Epidermal melanocyte (primary cell): ENCODE data around the gene ARID2.
A peak's percentile ranks its signal among the peaks of the same experiment; 100 is the strongest.

ENCODE experiments used
- DNase-seq: peaks from one replicate; pipeline ENCODE4 v3.0.0; 2011; ENCODE audit warnings: low spot score; ENCODE audit not compliant: insufficient read length

Gene ARID2

DNA sequence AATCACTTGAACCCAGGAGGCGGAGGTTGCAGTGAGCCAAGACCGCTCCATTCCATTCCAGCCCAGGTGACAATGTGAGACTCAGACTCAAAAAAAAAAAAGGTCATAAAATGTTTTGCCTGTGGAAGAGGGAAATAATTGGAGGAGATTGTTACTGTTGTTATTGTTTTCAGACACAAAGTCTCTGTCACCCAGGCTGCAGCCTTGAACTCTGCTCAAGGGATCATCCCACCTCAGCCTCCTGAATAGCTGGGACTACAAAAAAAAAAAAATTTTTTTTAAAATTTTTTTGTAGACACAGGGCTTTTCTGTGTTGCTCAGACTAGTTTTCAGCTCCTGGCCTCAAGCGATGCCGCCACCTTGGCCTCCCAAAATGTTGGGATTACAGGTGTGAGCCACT, 33.9 kb downstream of the ARID2 start:
- no peak for DNase-seq

DNA sequence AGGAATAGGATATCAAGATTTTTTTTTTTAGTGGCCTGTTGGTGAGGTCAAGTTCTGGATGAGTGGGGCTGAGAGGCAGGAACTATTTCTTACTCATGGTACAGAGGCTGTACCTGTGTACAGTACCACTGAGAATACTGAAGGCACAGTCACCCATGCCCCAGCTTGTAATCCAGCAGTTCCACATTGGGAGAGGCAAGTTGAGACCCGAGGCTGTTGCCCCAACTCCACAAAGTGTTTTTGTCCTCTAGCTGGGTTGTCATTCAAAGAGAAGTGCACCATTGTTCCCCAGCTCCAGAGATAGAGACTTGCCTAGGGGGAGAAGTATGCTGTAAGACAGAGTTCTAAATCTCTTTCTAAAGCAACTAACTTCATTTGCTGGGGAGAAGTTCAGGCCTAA, 38.7 kb downstream of the ARID2 start:
- DNase-seq = peak; percentile 33

DNA sequence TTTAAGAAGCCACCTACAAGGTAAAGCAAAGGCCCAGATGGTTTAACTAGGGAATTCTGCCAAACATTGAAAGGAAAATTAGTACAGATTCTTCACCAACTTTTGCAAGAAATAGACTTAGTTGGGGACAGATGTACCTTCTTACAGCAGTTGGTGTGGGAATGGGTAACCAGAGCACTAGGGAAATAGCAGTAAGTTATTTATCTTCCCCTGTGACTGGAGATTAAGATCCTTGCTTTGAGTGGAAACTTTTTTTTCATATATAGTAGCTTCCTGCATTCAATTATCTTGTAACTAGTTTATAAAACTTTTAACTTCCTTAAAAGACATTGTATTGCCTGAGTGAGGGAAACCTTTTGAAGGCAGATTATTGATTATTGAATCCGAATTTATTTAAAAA, 44.2 kb downstream of the ARID2 start:
- no peak for DNase-seq

DNA sequence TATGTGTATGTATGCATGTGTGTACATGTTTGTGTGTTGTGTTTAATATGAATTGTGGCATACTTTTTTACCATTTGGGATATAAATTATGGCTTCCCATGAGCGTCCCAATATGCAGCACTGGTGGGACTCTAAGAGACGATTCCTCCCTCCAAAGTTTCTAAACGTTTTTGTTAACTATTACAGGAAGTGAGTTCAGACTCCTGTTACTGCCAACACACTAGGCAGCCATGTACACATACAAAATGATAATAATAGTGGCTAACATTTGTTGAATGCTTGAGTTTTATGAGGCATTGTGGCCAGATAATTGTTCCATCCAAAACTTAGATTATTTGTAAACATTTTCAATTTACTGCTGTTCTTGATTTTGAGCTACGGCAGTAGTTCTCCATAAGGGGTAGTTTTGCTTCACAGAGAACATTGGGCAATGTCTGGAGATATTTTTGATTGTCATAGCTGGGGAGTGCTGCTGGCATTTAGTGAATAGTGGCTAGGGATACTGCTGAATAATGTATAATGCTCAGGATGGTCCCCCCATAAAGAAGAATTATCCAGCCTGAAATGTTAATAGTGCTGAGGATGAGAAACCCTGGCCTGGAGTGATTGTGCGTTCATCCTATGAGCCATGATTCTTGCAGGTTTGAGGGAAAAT, 45.1 kb downstream of the ARID2 start:
- DNase-seq = no peak

DNA sequence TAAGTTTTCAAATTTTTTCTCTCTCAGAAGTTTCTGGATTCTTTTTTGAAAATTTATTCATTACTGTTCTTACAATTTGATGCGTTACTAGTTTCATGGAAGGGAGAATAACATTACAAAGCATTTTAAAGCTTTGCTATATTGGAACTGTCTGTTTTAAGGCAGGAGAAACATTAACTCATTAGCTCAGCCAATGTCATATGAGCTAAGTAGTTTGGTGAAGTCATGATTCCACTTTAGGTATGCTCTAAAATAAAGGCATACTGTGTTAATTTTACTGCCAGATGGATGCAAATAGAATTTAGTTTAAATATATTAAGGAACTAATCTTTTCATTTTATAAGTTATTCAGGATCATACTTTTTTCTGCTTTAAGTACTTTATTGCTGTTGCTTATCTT, 46.0 kb downstream of the ARID2 start:
- DNase-seq = no peak

DNA sequence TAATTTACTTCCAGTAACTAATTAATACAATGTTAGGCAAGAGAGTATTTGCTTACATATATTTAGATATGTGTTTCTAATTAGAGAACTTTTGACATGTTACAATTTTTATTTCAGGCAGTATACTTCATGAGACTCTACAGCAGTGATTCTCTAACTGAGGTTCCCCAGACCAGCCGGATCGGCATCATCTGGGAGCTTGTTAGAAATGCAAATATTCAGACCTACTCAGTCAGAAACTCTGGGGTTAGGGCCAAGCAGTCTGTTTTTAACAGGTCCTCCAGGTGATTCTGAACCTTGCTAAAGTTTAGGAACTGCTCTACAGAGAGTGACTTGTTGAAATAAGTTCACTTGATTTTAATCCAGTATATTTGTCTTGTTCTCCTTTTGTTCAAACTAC, 46.5 kb downstream of the ARID2 start:
- DNase-seq = no peak

DNA sequence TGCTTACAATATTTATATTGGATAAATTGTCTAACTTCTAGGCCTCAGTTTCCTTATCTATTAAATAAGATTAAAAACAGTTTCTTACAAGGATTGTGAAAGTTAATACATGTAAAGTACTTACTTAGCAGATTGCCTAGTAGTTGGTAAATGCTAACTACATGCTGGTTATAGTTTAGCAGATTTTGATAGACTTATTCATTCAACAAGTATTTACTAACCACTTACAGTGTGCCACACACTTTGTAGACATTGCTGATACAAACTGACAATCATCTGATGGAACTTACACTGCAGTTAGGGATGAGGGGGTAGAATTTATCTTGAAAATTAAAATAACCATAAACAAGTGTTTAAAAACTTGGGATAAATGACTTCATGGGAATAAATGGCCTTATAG, 50.4 kb downstream of the ARID2 start:
- DNase-seq = no peak

DNA sequence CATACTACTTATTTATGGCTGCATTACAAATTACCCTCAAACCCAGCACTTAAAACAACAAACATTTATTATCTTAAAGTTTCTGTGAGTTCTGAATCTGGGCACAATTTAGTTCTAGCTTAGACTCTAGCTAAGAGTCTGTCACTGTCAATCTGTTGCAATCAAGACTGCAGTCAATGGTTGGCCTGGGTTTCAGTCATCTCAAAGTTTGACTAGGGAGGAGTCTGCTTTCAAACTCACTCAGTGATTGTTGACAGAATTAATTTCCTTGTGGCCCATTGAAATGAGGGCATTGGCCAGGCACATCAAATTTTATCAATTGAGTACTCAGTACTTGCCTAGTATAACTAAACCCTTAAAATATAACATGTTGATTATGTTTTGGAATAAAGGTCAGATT, 51.6 kb downstream of the ARID2 start:
- DNase-seq = no peak

DNA sequence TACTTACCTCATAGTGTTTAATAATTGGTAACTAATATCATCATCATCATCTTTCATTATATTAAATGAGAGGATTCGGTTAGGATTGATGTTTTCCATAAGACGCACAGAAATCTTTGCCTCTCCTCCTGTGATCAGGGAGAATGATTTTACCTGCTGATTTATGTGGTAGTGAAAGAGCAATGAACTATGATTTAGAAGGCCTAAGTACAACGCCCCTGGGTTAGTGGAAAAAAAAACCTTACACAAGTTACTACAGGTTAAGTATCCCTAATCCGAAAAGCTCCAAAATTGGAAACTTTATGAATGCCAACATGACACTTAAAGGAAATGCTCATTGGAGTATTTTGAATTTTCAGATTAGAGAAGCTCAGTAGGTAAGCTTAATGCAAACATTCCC, 55.8 kb downstream of the ARID2 start:
- no peak for DNase-seq

DNA sequence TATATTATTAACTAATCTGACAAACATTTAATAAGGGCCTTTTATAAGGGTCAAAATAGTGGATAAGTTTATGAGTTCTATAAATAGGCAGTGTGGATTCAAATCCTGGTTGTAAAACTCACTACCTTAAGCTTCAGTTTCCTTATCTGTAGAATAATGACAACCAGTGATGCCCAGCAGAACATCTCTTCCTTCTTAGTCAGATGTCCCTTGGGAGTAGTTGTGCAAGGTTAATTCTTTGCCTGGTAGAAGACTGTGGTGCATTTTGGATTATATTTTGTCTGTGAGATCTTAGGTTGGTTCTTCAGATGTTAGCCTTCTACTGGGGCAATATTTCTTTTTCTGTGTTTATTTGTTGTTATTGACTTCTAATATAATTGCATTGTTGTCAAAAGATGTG, 59.5 kb downstream of the ARID2 start:
- DNase-seq = no peak

DNA sequence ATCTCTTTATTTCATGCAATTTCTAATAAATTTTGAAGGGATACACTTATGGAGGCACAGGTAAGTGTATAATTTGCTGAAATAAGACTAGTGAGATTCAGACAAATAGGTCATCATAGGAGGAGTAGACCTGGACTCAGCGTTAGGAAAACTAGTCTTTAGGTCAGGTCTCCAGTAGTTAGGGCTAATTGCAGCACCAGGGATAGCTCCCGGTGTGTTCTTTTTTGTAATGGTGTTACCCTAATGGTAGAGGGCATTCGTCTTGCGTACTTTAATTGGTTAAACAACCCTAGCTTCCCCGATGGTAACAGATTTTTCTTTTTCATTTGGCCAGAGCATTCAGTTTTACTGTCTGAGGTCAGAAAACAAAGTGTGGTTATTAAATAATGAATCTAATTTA, 64.9 kb downstream of the ARID2 start:
- no peak for DNase-seq

DNA sequence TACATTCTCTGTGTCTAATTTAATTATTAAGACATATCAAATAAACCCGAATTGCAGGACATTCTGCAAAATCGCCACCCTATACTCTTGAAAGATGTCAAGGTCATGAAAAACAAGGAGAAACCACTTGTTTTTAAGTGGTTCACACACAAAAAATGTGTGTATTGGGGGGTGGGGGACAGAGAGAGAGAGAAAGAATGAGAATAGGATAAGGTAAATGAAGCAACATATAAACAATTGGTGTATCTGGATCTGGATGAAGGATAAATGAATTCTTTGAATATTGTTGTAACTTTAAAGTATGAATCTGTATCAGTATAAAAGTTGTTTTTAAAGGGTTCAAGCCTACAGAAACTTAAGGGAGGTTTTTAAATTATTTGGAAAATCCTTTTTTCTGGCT, 72.1 kb downstream of the ARID2 start:
- DNase-seq = no peak

DNA sequence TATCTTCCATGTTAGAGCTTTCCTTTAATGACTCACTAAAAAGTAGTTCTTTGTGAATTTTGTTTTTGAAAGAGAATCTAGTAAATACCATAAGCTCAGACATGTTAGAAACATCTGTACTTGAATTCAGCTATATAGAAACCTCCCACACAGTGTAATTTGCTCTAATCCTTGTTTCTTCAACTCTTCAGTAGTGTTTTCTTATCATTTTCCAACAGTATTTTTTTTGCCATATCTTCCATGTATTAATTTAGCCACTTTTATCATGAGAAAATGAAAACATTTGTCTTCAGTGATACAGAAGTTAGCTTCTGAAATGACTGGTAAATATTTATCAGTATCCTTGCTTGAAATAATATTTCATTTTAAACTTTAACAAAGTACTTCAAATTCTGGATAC, 73.6 kb downstream of the ARID2 start:
- DNase-seq = no peak

DNA sequence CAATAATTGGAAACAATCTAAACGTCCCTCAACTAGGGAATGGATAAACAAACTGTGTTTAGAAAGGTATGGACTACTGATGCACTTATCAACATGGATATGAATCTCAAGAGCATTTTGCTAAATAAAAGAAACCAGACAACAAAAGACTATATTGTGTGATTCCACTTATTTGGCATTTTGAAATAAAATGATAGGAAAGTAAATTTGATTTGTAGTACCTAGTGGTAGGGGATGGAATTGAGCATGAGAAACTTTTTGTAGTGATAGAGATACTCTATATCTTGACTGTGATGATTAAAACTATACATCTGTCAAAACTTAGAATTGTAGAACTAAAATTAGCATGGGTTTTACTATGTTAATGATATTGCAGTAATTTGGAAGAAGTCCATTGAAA, 87.1 kb downstream of the ARID2 start:
- no peak for DNase-seq

DNA sequence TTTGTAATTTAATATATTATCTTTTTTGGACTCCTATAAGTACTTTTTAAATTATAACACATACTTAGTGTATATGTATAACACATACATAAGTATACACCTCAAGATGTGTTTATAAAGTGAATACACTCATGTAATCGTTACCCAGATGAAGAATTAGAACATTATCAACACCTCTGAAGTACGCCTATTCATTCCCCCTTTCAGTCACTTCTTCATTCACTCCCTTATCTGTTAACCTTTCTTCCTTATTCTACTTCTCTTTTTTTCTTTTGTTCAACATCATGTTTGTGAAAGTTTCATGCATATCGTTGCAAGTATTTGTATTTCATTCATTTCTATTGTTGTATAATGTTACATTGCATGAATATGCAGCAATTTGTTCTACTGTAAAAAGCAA, 98.5 kb downstream of the ARID2 start:
- DNase-seq = no peak

DNA sequence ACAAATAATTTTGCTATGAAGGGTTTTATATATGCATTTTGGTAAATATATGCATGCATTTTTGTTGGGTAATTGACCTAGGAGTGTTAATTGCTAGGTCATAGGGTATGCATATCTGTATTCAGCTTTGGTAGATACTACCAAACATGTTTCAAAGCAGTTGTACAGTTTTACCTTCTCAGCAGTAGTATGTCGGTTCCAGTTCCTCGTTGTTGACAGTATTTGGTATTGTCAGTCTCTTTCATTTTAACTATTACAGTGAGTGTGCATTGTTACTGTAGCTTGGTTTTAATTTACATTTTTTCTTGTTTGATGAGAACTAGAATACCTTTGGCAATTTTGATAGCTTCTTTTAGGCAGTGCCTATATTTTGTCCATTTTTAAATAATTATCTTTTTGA, 98.9 kb downstream of the ARID2 start:
- no peak for DNase-seq

DNA sequence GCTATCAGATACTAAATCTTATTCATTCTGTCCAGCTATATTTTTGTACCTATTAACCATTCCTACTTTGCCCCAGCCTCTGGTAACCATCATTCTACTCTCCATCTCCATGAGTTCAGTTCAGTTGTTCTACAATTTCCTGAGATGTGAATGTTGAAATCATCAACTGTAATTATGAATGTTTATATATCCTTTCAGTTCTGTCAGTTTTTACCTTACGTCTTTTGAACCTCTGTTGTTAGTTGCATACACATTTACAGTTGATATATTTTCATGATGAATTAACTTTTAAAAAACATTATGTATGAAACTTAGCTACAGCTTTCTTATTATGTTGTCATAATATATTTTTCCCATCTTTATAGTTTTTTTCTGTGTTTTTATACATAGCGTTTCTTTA, 102.1 kb downstream of the ARID2 start:
- no peak for DNase-seq

DNA sequence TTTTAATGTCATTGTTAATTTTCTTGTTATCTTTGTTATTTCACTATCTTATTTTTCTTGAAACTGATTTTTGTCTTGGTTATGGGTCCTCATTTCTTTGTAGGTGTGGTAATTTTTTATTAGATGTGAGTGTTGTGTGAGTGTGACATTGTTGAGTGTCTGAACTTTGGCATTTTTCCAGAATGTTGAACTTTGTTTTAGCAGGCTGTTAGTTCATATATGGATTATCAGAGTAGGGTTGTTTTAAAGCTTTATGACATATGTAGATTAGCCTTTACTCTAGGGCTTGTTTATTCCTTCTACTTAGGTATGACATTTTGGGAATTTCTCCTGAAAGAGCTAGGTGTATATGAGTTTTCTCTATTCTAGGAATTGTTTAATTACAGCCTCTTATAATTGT, 103.9 kb downstream of the ARID2 start:
- DNase-seq = no peak

DNA sequence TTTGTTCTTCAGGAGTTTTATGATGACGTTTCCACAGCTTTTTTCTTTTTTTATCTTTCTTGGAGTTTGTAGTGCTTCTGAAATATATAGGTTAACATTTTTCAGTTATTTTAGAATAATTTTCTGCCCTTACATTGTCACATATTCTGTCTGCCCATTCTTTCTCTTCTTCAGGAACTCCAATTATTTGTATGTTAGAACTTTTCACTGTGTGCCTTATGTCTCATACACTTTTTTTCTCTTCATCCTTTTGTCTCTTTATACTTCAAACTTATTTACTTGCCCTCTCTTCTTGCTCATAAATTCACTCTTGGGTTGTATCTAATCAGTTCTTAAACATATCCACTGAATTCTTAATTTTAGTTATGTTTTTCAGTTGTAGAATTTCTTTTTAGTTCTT, 105.3 kb downstream of the ARID2 start:
- no peak for DNase-seq

DNA sequence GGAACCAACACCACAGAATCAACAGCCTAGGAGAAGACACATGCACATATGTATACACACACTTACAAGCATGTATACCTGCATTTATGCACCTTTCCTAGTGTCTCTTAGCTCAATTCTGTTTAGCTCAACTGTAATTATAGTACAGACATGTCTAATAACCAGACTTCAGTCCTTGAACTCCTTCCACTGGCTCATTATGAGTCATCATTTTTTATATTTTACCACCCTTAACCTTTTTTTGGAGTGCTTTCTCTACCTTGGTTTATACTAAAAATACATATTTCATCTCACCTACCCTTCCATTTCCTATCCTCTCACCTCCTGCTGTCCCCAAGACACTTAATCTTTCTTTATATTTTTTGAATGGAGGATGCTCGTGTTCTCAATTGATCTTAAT, 110.4 kb downstream of the ARID2 start:
- no peak for DNase-seq

DNA sequence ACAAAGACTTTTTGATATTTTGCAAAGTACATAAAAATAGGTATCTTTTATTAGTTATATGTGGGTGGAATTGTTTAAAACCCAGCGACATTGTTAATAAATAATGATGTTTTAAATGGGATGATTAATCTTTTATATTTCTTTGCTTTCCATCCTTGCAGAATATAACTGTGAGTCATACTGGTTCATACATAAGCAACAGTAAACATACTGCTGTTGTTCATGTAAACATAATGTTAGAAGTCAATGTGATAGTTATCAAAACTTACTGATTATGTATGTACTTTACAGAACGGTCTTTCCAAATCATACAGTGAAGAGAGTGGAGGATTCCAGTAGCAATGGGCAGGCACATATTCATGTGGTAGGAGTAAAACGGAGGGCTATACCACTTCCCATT, 119.8 kb downstream of the ARID2 start:
- no peak for DNase-seq

DNA sequence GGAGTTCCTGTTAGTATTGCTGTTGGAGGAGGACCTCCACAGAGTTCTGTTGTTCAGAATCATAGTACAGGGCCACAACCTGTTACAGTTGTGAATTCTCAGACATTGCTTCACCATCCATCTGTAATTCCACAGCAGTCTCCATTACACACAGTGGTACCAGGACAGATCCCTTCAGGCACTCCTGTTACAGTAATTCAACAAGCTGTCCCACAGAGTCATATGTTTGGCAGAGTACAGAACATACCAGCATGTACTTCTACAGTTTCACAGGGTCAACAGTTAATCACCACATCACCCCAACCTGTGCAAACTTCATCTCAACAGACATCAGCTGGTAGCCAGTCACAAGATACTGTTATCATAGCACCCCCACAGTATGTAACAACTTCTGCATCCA, 120.8 kb downstream of the ARID2 start:
- DNase-seq = no peak

DNA sequence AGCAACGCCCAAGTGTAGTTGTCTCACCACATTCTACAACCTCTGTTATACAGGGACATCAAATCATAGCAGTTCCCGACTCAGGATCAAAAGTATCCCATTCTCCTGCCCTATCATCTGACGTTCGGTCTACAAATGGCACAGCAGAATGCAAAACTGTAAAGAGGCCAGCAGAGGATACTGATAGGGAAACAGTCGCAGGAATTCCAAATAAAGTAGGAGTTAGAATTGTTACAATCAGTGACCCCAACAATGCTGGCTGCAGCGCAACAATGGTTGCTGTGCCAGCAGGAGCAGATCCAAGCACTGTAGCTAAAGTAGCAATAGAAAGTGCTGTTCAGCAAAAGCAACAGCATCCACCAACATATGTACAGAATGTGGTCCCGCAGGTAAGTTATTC, 123.0 kb downstream of the ARID2 start:
- DNase-seq = no peak

DNA sequence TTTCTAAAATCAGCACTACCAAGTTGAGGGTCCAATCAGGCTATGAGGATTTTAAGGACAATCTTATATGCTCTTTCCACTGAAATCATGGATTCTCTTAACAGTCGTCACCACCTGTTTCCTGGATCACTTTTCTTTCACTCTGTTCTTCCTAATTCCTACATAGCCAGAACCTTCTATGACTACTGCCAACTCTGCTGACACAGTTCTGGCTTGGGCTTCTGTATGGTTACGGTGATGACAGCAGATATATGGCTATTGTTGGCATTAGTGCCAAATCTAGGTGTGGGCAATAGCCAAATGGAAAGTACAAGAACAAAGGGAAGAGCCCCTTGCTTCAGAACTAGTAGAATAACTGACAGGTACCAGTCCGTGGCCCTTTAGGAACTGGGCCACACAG, 124.0 kb downstream of the ARID2 start:
- no peak for DNase-seq
